HepG2 (cell line): ENCODE measurements around the gene BMPR2. TPM values are rescaled to one million over a fixed set of nuclear protein-coding genes. Genes with fewer than 3 reads are reported as not detected.

Experiments
- BCL6 ChIP-seq: IDR thresholded peaks from 2 replicates; pipeline ENCODE4 v1.6.1; 2016; ENCODE audit warnings: missing genetic modification reagents, missing compliant biosample characterization
- GTF2F1 ChIP-seq: fragments of 150-350 bp; IDR thresholded peaks from 2 replicates; pipeline ENCODE4 v1.6.1; 2014; ENCODE audit warnings: low read length
- HDAC1 ChIP-seq: sonication (generic); formaldehyde crosslinking; IDR thresholded peaks from 2 replicates; pipeline ENCODE4 v1.5.1; 2020; ENCODE audit warnings: mild to moderate bottlenecking, missing genetic modification reagents
- HIC2 ChIP-seq: sonication (generic); formaldehyde crosslinking; IDR thresholded peaks from 2 replicates; pipeline ENCODE4 v1.9.0; 2022; ENCODE audit warnings: low read depth, missing genetic modification reagents
- KLF15 ChIP-seq: sonication (generic); formaldehyde crosslinking; IDR thresholded peaks from 2 replicates; pipeline ENCODE4 v1.8.1; 2023; ENCODE audit warnings: borderline replicate concordance, mild to moderate bottlenecking, inconsistent platforms, missing genetic modification reagents, mixed read lengths
- LCORL ChIP-seq, 2 experiments: fragments of 450-650 bp in 1 of 2; sonication (generic) in 1 of 2; formaldehyde crosslinking in 1 of 2; IDR thresholded peaks; 2 replicates each; pipeline versions ENCODE4 v1.5.0 to v1.6.1; 2017 to 2020; ENCODE audit warnings: antibody characterized with exemption in 1 of 2, missing genetic modification reagents in 1 of 2
- MAZ ChIP-seq, 2 experiments: sonication (generic) in 1 of 2; formaldehyde crosslinking in 1 of 2; IDR thresholded peaks; 2 replicates each; pipeline versions ENCODE4 v1.5.0 to v1.6.1; 2012 to 2020; ENCODE audit warnings: low read depth in 2 of 2, mild to moderate bottlenecking in 2 of 2, borderline replicate concordance in 1 of 2, improper control_type of control experiment in 1 of 2, low read length in 1 of 2, missing genetic modification reagents in 1 of 2, moderate library complexity in 1 of 2
- MBD4 ChIP-seq: IDR thresholded peaks from 2 replicates; pipeline ENCODE4 v1.6.1; 2012; ENCODE audit warnings: low read length, inconsistent platforms, borderline replicate concordance
- POLR2A ChIP-seq, 2 experiments: IDR thresholded peaks; 2 replicates each; pipeline ENCODE4 v1.6.1; 2011; ENCODE audit warnings: low read depth in 2 of 2, low read length in 2 of 2, mild to moderate bottlenecking in 1 of 2, moderate library complexity in 1 of 2; ENCODE audit not compliant: insufficient read depth in 1 of 2
- RCOR2 ChIP-seq: IDR thresholded peaks from 2 replicates; pipeline ENCODE4 v1.6.1; 2016; ENCODE audit warnings: missing biosample characterization, missing genetic modification reagents
- SP2 ChIP-seq: sonication (generic); formaldehyde crosslinking; IDR thresholded peaks from 2 replicates; pipeline ENCODE4 v1.5.1; 2020; ENCODE audit warnings: mild to moderate bottlenecking, missing genetic modification reagents
- ZNF382 ChIP-seq: sonication (generic); formaldehyde crosslinking; IDR thresholded peaks from 2 replicates; pipeline ENCODE4 v1.5.0; 2020; ENCODE audit warnings: missing genetic modification reagents, mild to moderate bottlenecking, borderline replicate concordance
- ZNF484 ChIP-seq: sonication (generic); formaldehyde crosslinking; IDR thresholded peaks from 2 replicates; pipeline ENCODE4 v1.5.1; 2020; ENCODE audit warnings: mild to moderate bottlenecking, low read depth, missing genetic modification reagents, borderline replicate concordance
- polyA plus RNA-seq, 8 experiments: library from polyadenylated mRNA; depleted of rRNA in 3 of 8; stranded (reverse) in 7 of 8; unstranded in 1 of 8; fragments of >200 nt; fragmentation: Illumina TruSeq in 4 of 8; extraction: Trizol in 4 of 8; gene quantifications; 2 replicates each; pipeline versions ENCODE4 v1.2.1 to v1.2.3, GENCODE V29; 2011 to 2016; ENCODE audit warnings: low read depth in 4 of 8, missing spikeins in 1 of 8, mixed read lengths in 1 of 8; ENCODE audit not compliant: insufficient read depth in 1 of 8
- total RNA-seq, 5 experiments: library from RNA; depleted of rRNA; stranded (reverse); fragments of >200 nt; fragmentation: Illumina TruSeq; extraction: Trizol; gene quantifications; 2 replicates each; pipeline ENCODE4 v1.2.3, GENCODE V29; 2016; ENCODE audit warnings: low read depth in 1 of 5
- TF ChIP-seq, protein P1 (sequence below): sonication (generic); formaldehyde crosslinking; IDR thresholded peaks from 2 replicates; pipeline ENCODE4 v1.4.0; 2020; ENCODE audit warnings: mild to moderate bottlenecking, missing genetic modification reagents
- TF ChIP-seq, protein P2 (sequence below): sonication (generic); formaldehyde crosslinking; IDR thresholded peaks from 2 replicates; pipeline ENCODE4 v1.8.0; 2022; ENCODE audit warnings: mild to moderate bottlenecking, missing genetic modification reagents, moderate library complexity
- TF ChIP-seq, protein P3 (sequence below), 2 experiments: fragments of 450-650 bp in 1 of 2; sonication (generic) in 1 of 2; formaldehyde crosslinking; IDR thresholded peaks; 2 replicates each; pipeline versions ENCODE4 v1.5.0 to v1.8.0; 2020 to 2022; ENCODE audit warnings: mild to moderate bottlenecking in 1 of 2, missing genetic modification reagents in 1 of 2

BMPR2 gene
- total and polyA plus RNA-seq, 2 of the 13 experiments (the other 11 are each of a cell fraction or from before 2014, with no cell fraction given), result 5.5 to 10.3 TPM

DNA sequence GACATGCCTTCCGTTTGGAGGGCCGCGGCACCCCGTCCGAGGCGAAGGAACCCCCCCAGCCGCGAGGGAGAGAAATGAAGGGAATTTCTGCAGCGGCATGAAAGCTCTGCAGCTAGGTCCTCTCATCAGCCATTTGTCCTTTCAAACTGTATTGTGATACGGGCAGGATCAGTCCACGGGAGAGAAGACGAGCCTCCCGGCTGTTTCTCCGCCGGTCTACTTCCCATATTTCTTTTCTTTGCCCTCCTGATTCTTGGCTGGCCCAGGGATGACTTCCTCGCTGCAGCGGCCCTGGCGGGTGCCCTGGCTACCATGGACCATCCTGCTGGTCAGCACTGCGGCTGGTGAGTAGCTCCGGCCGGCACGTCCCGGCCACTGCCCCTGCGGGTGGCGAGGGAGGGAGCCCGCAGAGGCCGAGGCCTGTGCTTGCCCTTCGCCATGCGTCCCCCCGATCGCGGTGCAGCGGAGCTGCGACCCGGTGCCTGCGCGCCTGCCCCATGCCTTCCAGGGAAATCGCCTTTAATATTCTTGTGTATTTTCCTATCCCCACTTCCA, 1.2 kb downstream of the BMPR2 start (continued):
- TF ChIP-seq, protein P1, sequence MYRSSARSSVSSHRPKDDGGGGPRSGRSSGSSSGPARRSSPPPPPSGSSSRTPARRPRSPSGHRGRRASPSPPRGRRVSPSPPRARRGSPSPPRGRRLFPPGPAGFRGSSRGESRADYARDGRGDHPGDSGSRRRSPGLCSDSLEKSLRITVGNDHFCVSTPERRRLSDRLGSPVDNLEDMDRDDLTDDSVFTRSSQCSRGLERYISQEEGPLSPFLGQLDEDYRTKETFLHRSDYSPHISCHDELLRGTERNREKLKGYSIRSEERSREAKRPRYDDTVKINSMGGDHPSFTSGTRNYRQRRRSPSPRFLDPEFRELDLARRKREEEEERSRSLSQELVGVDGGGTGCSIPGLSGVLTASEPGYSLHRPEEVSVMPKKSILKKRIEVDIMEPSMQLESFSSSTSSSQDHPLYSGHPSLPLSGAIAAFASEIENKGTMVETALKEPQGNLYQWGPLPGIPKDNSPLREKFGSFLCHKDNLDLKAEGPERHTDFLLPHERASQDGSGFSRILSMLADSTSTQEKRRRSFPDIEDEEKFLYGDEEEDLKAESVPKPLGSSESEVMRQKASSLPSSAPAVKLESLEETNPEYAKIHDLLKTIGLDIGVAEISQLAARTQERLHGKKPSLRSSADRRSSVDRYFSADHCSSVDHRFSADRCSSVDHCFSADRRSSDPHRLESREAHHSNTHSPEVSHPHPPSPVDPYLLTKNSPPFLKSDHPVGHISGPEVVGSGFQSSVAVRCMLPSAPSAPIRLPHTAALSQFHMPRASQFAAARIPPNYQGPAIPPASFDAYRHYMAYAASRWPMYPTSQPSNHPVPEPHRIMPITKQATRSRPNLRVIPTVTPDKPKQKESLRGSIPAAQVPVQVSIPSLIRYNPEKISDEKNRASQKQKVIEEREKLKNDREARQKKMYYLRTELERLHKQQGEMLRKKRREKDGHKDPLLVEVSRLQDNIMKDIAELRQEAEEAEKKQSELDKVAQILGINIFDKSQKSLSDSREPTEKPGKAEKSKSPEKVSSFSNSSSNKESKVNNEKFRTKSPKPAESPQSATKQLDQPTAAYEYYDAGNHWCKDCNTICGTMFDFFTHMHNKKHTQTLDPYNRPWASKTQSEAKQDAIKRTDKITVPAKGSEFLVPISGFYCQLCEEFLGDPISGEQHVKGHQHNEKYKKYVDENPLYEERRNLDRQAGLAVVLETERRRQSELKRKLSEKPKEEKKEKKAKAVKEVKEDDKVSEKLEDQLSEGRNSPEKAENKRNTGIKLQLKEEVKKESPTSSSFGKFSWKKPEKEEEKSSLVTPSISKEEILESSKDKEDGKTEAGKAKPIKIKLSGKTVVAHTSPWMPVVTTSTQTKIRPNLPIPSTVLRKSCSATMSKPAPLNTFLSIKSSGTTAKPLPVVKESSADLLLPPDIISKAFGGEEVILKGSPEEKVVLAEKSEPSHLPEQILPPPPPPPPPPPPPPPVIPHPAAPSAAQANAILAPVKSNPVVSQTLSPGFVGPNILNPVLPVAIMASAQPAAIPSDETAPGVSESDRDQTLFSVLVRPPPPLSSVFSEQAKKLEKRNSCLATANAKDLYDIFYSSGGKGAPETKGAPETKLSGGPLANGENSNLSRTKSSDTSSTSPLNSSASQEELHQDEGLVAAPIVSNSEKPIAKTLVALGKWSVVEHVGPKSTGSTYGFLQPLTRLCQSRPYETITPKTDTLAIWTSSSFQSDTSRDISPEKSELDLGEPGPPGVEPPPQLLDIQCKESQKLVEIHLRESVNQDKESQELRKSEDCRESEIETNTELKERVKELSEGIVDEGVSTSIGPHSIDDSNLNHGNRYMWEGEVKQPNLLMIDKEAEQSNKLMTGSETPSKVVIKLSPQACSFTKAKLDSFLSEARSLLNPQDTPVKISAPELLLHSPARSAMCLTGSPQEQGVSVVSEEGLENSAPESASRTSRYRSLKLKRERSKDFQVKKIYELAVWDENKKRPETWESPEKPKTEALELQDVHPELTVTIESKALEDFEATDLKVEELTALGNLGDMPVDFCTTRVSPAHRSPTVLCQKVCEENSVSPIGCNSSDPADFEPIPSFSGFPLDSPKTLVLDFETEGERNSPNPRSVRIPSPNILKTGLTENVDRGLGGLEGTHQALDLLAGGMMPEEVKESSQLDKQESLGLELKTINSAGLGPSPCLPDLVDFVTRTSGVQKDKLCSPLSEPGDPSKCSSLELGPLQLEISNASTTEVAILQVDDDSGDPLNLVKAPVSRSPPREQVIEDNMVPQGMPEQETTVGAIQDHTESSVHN (CRISPR knock-in tag), result peak; percentile 58; the same call in 1 of the 2 replicates
- TF ChIP-seq SP2 (CRISPR knock-in tag) (no peak), RCOR2 (no peak), KLF15 (CRISPR knock-in tag) (peak; percentile 65; the same call in 1 of the 2 replicates), LCORL (IDR thresholded peaks at IDR 0.05) (no peak), LCORL (CRISPR knock-in tag; IDR thresholded peaks at IDR 0.05) (peak; percentile 45; the same call in 1 of the 2 replicates), HIC2 (CRISPR knock-in tag) (peak; percentile 39; the same call in 1 of the 2 replicates), MBD4 (no peak), ZNF382 (CRISPR knock-in tag) (no peak), HDAC1 (CRISPR knock-in tag) (no peak), POLR2A (IDR thresholded peaks at IDR 0.05; ENCODE audit: insufficient read depth in 1 of 2, low read depth in 2 of 2, low read length in 2 of 2) (no peak), BCL6 (CRISPR knock-in tag) (0 out of 2 replicates have a peak, but pooled peaks have one; percentile 7), GTF2F1 (no peak), MAZ (IDR thresholded peaks at IDR 0.05; ENCODE audit: borderline replicate concordance, low read depth, low read length) (no peak), MAZ (CRISPR knock-in tag; IDR thresholded peaks at IDR 0.05; ENCODE audit: low read depth) (peak; percentile 72), ZNF484 (no peak)
- TF ChIP-seq, protein P2, sequence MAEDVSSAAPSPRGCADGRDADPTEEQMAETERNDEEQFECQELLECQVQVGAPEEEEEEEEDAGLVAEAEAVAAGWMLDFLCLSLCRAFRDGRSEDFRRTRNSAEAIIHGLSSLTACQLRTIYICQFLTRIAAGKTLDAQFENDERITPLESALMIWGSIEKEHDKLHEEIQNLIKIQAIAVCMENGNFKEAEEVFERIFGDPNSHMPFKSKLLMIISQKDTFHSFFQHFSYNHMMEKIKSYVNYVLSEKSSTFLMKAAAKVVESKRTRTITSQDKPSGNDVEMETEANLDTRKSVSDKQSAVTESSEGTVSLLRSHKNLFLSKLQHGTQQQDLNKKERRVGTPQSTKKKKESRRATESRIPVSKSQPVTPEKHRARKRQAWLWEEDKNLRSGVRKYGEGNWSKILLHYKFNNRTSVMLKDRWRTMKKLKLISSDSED, result no peak
- TF ChIP-seq, protein P3, sequence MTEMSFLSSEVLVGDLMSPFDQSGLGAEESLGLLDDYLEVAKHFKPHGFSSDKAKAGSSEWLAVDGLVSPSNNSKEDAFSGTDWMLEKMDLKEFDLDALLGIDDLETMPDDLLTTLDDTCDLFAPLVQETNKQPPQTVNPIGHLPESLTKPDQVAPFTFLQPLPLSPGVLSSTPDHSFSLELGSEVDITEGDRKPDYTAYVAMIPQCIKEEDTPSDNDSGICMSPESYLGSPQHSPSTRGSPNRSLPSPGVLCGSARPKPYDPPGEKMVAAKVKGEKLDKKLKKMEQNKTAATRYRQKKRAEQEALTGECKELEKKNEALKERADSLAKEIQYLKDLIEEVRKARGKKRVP (CRISPR knock-in tag; IDR thresholded peaks at IDR 0.05), result no peak
